Jurkat, Clone E6-1 (cell line): Measurements from ENCODE around the gene KIAA1328.
"Not testable (repeated sequence)": the region's sequence is repeated elsewhere in the genome, so short reads cannot be mapped to it uniquely, and the experiment has no call there.

ENCODE experiments used
- DNase-seq: peaks from one replicate; pipeline ENCODE4 v3.0.0-alpha.2; 2011; ENCODE audit warnings: low read depth, low spot score
- H3K4me3 ChIP-seq: 2 replicates; pipeline ENCODE4 v1.5.1; 2011; ENCODE audit warnings: mild to moderate bottlenecking, low read length, control low read depth, moderate library complexity

Gene KIAA1328

GRCh38 chr18:36871801-36872200 is 42.9 kb downstream of the KIAA1328 start:
- H3K4me3 ChIP-seq: no peak overlapping the region
- no peak for DNase-seq

DNA sequence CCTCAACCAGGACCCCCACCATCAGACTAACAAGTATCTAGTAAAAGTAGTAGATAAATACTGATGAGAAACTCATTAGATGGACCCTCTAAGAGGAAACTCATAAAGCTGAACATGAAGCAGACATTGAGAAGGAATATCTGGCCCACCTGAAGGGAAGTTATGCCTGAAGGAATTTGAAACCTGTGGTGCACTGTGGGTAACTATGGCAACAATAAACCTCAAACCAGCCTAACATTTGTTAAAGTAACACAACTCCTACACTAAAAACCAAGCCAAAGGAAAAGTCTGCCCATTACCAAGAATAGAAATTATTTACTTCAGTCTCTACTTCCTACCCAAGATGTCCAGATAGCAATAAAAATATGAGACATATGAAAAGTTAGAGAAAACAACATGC is 43.4 kb downstream of the KIAA1328 start:
- no peak overlapping the region for H3K4me3 ChIP-seq
- DNase-seq: no peak

DNA sequence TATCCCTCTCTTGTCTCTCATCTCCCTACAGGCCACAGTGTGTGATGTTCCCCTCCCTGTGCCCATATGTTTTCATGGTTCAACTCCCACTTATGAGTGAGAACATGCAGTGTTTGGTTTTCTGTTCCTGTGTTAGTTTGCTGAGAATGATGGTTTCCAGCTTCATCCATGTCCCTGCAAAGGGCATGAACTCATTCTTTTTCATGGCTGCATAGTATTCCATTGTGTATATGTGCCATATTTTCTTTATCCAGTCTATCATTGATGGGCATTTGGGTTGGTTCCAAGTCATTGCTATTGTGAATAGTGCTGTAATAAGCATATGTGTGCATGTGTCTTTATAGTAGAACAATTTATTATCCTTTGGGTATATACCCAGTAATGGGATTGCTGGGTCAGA is 44.9 kb downstream of the KIAA1328 start:
- not testable (repeated sequence) for DNase-seq, H3K4me3 ChIP-seq

- not testable (repeated sequence) for H3K4me3 ChIP-seq, DNase-seq
Observed at GRCh38 chr18:36879796-36880195, 50.9 kb downstream of the KIAA1328 start.

- no peak overlapping the region for H3K4me3 ChIP-seq
Observed at GRCh38 chr18:36885981-36886380, 57.1 kb downstream of the KIAA1328 start.

GRCh38 chr18:36887114-36887513 is 58.2 kb downstream of the KIAA1328 start:
- no peak overlapping the region for H3K4me3 ChIP-seq
- no peak for DNase-seq

More at GRCh38 chr18:36885981-36886380, 57.1 kb downstream of the KIAA1328 start:
- no peak for DNase-seq

GRCh38 chr18:36887864-36888263 is 58.9 kb downstream of the KIAA1328 start:
- DNase-seq: no peak
- no peak overlapping the region for H3K4me3 ChIP-seq

DNA sequence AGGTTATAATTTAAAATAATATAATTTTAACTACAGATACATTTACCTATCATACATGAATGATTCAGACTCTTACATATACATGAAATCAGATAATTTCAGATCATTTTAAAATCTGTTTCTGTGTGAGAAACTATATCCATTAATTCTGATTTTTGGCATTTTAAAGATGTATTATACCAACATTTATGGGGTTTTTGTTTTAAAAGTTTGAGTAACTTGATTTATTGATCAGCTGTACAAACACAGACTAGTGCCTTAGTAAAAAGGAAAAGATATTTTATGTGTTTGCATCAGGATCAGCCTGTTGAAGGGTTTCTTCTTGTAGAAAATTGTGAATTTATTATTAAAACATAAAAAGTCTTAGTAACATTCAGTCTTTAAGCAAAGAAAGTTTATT is 59.9 kb downstream of the KIAA1328 start:
- no peak for DNase-seq
- H3K4me3 ChIP-seq: no peak overlapping the region

GRCh38 chr18:36889321-36889720 is 60.4 kb downstream of the KIAA1328 start:
- no peak overlapping the region for H3K4me3 ChIP-seq
- no peak for DNase-seq

DNA sequence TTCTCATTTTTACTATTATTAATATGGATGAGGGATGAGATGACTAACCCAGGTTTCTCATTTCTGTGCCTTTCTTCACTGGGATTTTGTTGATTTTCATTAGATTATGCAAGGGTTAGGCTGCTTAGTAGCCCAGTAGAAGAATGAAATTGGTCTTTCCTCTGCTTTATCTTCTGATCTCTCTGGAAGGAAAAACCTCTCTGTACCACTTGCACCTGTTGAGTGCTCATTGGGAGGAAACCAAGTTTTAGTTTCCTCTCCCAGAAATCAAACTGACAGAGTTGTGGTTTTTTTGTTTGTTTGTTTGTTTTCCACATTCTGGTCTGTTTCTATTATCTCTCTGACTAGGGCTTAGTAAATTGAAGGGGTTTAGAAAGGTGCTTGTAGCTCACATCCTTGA is 60.8 kb downstream of the KIAA1328 start:
- DNase-seq: peak; percentile 68
- no peak overlapping the region for H3K4me3 ChIP-seq

DNA sequence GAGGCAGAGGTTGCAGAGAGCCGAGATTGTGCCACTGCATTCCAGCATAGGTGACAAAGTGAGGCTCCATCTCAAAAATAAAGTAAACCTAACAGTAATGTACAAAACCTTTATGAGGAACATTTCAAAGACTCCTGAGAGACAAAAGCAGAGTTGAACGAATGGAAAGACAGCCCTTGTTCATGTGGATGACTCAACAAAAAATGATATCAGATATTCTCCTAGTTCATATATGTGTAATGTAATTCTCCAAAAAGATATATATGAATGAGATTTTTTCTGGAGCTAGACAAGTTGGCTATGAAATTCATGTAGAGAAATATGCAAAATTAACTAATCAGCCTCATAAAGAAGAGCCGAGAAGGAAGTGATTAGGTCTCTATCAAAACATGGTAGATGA is 61.7 kb downstream of the KIAA1328 start:
- no peak for DNase-seq
- no peak overlapping the region for H3K4me3 ChIP-seq

DNA sequence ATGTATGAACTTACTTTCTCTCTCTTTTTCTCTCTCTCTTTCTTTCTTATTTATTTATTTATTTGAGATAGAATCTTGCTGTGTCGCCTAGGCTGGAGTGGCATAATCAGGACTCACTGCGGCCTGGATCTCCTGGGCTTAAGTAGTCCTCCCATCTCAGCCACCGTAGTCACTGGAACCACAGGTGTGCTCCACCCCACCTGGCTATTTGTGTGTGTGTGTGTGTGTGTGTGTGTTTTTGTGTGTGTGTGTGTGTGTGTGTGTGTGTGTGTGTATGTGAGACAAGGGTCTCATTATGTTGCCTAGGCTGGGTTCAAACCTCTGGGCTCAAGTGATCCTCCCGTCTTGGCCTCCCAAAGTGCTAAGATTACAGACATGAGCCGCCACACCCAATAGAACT is 64.3 kb downstream of the KIAA1328 start:
- no peak for DNase-seq
- no peak overlapping the region for H3K4me3 ChIP-seq

- H3K4me3 ChIP-seq: no peak overlapping the region
- DNase-seq: no peak
Observed at GRCh38 chr18:36895606-36896005, 66.7 kb downstream of the KIAA1328 start.

DNA sequence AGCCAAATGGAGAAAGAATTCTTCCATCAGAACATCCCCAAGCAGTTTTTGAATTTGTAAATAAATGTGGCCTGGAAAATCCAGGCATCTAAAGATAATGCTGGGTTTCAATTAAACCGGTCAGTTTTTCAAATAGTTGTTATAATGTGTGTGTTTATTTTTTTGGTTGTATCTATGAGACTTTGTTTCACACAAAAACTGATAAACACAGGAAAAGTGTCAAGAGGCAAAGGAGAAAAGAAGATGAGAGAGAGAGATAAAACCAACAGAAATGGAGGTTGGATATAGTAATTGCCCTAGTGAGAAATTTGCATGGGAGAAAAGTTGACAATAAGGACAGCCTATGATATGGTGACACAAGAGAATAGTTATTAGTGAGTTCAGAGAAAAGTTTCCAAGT is 68.3 kb downstream of the KIAA1328 start:
- no peak overlapping the region for H3K4me3 ChIP-seq
- no peak for DNase-seq

DNA sequence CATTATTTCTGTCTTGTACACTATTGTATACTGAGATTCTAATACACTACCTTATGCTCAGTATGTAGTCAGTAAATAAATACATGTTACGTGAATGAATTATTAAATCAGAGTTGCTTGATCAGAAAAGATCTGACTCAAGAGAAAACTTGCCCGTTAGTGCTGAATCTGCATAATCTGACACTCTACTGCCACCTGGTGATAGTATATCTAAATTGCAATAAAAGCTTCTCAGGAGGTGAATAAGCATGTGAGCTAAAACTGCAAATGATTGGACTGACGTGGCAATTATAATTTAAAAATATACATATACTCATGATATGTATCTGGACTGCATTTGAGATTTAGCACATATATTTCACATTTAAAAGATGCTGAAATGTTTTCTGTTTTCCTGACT is 70.4 kb downstream of the KIAA1328 start:
- peak; percentile 18 for DNase-seq
- H3K4me3 ChIP-seq: no peak overlapping the region

- no peak overlapping the region for H3K4me3 ChIP-seq
- DNase-seq: no peak
Observed at GRCh38 chr18:36900466-36900865, 71.5 kb downstream of the KIAA1328 start.

- no peak overlapping the region for H3K4me3 ChIP-seq
- DNase-seq: no peak
Observed at GRCh38 chr18:36901277-36901701, 72.4 kb downstream of the KIAA1328 start.

GRCh38 chr18:36903215-36903928 is 74.4 kb downstream of the KIAA1328 start:
- no peak for DNase-seq
- H3K4me3 ChIP-seq: no peak overlapping the region

- DNase-seq: no peak
- H3K4me3 ChIP-seq: no peak overlapping the region
Observed at GRCh38 chr18:36905571-36905970, 76.6 kb downstream of the KIAA1328 start.

DNA sequence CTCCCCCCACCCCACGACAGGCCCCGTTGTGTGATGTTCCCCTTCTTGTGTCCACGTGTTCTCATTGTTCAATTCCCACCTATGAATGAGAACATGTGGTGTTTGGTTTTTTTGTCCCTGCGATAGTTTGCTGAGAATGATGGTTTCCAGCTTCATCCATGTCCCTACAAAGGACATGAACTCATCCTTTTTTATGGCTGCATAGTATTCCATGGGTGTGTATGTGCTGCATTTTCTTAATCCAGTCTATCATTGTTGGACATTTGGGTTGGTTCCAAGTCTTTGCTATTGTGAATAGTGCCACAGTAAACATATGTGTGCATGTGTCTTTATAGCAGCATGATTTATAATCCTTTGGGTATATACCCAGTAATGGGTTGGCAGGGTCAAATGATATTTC is 80.4 kb downstream of the KIAA1328 start:
- not testable (repeated sequence) for H3K4me3 ChIP-seq, DNase-seq

GRCh38 chr18:36912887-36913286 is 84.0 kb downstream of the KIAA1328 start:
- H3K4me3 ChIP-seq: no peak overlapping the region
- peak; percentile 70 for DNase-seq
